HCT116 (cell line): ENCODE data around the gene LRRC4C. TPM values are rescaled to one million over a fixed set of nuclear protein-coding genes. Genes with fewer than 3 reads are reported as not detected.

ENCODE experiments used
- ATAC-seq: fragments of 200-7000 bp; cut with Tn5 transposase; 2 replicates; pipeline ENCODE4 v1.9.1; 2020; ENCODE audit warnings: mild to moderate bottlenecking, moderate library complexity
- BruUV-seq: library from RNA; stranded (reverse); fragments of 400-500 nt; replicated peaks from 2 replicates; lab custom pipeline; 2021; lab: Mats Ljungman, UMichigan
- CTCF ChIA-PET: fragments of 300-600 bp; sonication (Branson Sonifier 250); formaldehyde crosslinking; loops from one replicate; lab custom pipeline; 2021; ENCODE audit warnings: antibody characterized with exemption; lab: Charles Lee
- POLR2A ChIA-PET: fragments of 300-600, 350-600 bp; sonication (Branson Sonifier 250); formaldehyde crosslinking; loops from one replicate; lab custom pipeline; 2021; ENCODE audit warnings: antibody characterized with exemption; lab: Charles Lee
- RAD21 ChIA-PET, 2 experiments: fragments of 300-600 bp; sonication (Branson Sonifier 250); formaldehyde crosslinking; loops; one replicate each; lab custom pipeline; 2023; ENCODE audit warnings: low total read pairs in 2 of 2; ENCODE audit not compliant: uncharacterized antibody in 2 of 2, unreplicated experiment in 2 of 2, low non-redundant PET in 1 of 2; lab: Charles Lee
- DNase-seq: peaks from one replicate; pipeline ENCODE4 v3.0.0-alpha.2; 2010; ENCODE audit warnings: low read depth, low spot score
- H2AFZ ChIP-seq: fragments of 200-600 bp; shearing (Covaris generic), sonication (generic); 2 replicates; pipeline ENCODE4 v1.6.1; 2017; ENCODE audit warnings: low read depth, mixed run types, mixed read lengths, antibody characterized with exemption, low read length; ENCODE audit not compliant: poor library complexity, severe bottlenecking
- H3K27ac ChIP-seq: 2 replicates; pipeline ENCODE4 v1.5.1; 2012; ENCODE audit warnings: low read depth, low read length
- H3K27me3 ChIP-seq: fragments of 200-600 bp; sonication (generic); 2 replicates; pipeline ENCODE4 v1.6.1; 2016; ENCODE audit warnings: mixed run types, low read length, mixed read lengths; ENCODE audit not compliant: insufficient read depth
- H3K36me3 ChIP-seq, 2 experiments: fragments of 200-500 bp in 1 of 2; fragments of 200-600 bp in 1 of 2; sonication (Bioruptor generic) in 1 of 2; sonication (generic) in 1 of 2; 2 replicates each; pipeline versions ENCODE4 v1.5.1 to v1.6.1; 2014 to 2016; ENCODE audit warnings: low read length in 2 of 2, inconsistent platforms in 1 of 2, mixed read lengths in 1 of 2, mixed run types in 1 of 2; ENCODE audit not compliant: insufficient read depth in 2 of 2, control insufficient read depth in 1 of 2
- H3K4me1 ChIP-seq, 2 experiments: fragments of 200-600 bp in 1 of 2; sonication (generic) in 1 of 2; 2 replicates each; pipeline versions ENCODE4 v1.5.1 to v1.6.1; 2012 to 2017; ENCODE audit warnings: low read length in 2 of 2, inconsistent platforms in 1 of 2, mild to moderate bottlenecking in 1 of 2, mixed read lengths in 1 of 2, mixed run types in 1 of 2, moderate library complexity in 1 of 2; ENCODE audit not compliant: insufficient read depth in 2 of 2, control insufficient read depth in 1 of 2
- H3K4me2 ChIP-seq: fragments of 200-600 bp; sonication (generic); 2 replicates; pipeline ENCODE4 v1.6.1; 2017; ENCODE audit warnings: mixed run types, low read length, mixed read lengths
- H3K4me3 ChIP-seq, 2 experiments: fragments of 200-600 bp in 1 of 2; sonication (generic) in 1 of 2; replicated peaks in 1 of 2; 2 replicates each; pipeline ENCODE4 v1.5.1; 2011 to 2016; ENCODE audit warnings: low read length in 2 of 2, control low read depth in 1 of 2, low read depth in 1 of 2, mild to moderate bottlenecking in 1 of 2, mixed read lengths in 1 of 2, mixed run types in 1 of 2
- H3K79me2 ChIP-seq: fragments of 200-600 bp; sonication (generic); 2 replicates; pipeline ENCODE4 v1.6.1; 2017; ENCODE audit warnings: mild to moderate bottlenecking, mixed run types, low read length, moderate library complexity, mixed read lengths; ENCODE audit not compliant: insufficient read depth
- H3K9ac ChIP-seq: fragments of 200-600 bp; sonication (generic); 2 replicates; pipeline ENCODE4 v1.6.1; 2016; ENCODE audit warnings: low read length, mixed read lengths
- H3K9me2 ChIP-seq: fragments of 200-600 bp; sonication (generic), shearing (Covaris generic); 2 replicates; pipeline ENCODE4 v1.6.1; 2017; ENCODE audit warnings: mixed run types, mild to moderate bottlenecking, moderate library complexity; ENCODE audit not compliant: insufficient read depth
- H3K9me3 ChIP-seq, 2 experiments: fragments of 200-500 bp in 1 of 2; fragments of 200-600 bp in 1 of 2; sonication (Bioruptor generic) in 1 of 2; sonication (generic) in 1 of 2; 2 replicates each; pipeline ENCODE4 v1.6.1; 2014 to 2017; ENCODE audit warnings: low read length in 2 of 2, mixed read lengths in 2 of 2, inconsistent platforms in 1 of 2, low read depth in 1 of 2, mild to moderate bottlenecking in 1 of 2, mixed run types in 1 of 2, moderate library complexity in 1 of 2; ENCODE audit not compliant: control insufficient read depth in 1 of 2, insufficient read depth in 1 of 2
- H4K20me1 ChIP-seq: fragments of 200-600 bp; sonication (generic), shearing (Covaris generic); 2 replicates; pipeline ENCODE4 v1.6.1; 2017; ENCODE audit warnings: mixed run types, mild to moderate bottlenecking, moderate library complexity; ENCODE audit not compliant: insufficient read depth
- ATF3 ChIP-seq: IDR thresholded peaks from 2 replicates; pipeline ENCODE4 v1.6.1; 2012
- CBX3 ChIP-seq: IDR thresholded peaks from 2 replicates; pipeline ENCODE4 v1.6.1; 2012; ENCODE audit warnings: low read depth
- CEBPB ChIP-seq: IDR thresholded peaks from 2 replicates; pipeline ENCODE4 v1.6.1; 2012; ENCODE audit warnings: low read depth
- CTCF ChIP-seq, 3 experiments: fragments of 200-600 bp in 1 of 3; sonication (generic) in 1 of 3; IDR thresholded peaks in 2 of 3; conservative IDR thresholded peaks in 1 of 3; 2 replicates each; pipeline ENCODE4 v1.5.1; 2012 to 2017; ENCODE audit warnings: low read depth in 2 of 3, low read length in 2 of 3, antibody characterized with exemption in 1 of 3, borderline replicate concordance in 1 of 3, control low read depth in 1 of 3, mild to moderate bottlenecking in 1 of 3, mixed read lengths in 1 of 3, mixed run types in 1 of 3, moderate library complexity in 1 of 3; ENCODE audit not compliant: insufficient read depth in 1 of 3
- EGR1 ChIP-seq: IDR thresholded peaks from 2 replicates; pipeline ENCODE4 v1.6.1; 2012; ENCODE audit warnings: low read depth
- ELF1 ChIP-seq: IDR thresholded peaks from 2 replicates; pipeline ENCODE4 v1.6.1; 2012; ENCODE audit warnings: low read depth, borderline replicate concordance
- EZH2 ChIP-seq: fragments of 200-600 bp; sonication (generic); IDR thresholded peaks from 2 replicates; pipeline ENCODE4 v1.6.1; 2017; ENCODE audit warnings: antibody characterized with exemption, mixed run types
- EZH2phosphoT487 ChIP-seq: fragments of 200-600 bp; IDR thresholded peaks from 2 replicates; pipeline ENCODE4 v1.6.1; 2018; ENCODE audit warnings: antibody characterized with exemption, borderline replicate concordance
- FOSL1 ChIP-seq: IDR thresholded peaks from 2 replicates; pipeline ENCODE4 v1.6.1; 2012; ENCODE audit warnings: low read depth
- JUND ChIP-seq: IDR thresholded peaks from 2 replicates; pipeline ENCODE4 v1.6.1; 2012
- POLR2AphosphoS5 ChIP-seq: IDR thresholded peaks from 2 replicates; pipeline ENCODE4 v1.6.1; 2011; ENCODE audit warnings: mild to moderate bottlenecking, low read depth, low read length, moderate library complexity
- RAD21 ChIP-seq: IDR thresholded peaks from 2 replicates; pipeline ENCODE4 v1.6.1; 2012; ENCODE audit warnings: low read depth, mild to moderate bottlenecking
- REST ChIP-seq: IDR thresholded peaks from 2 replicates; pipeline ENCODE4 v1.6.1; 2012; ENCODE audit warnings: low read depth
- SP1 ChIP-seq: IDR thresholded peaks from 2 replicates; pipeline ENCODE4 v1.6.1; 2012; ENCODE audit warnings: low read depth
- SRF ChIP-seq: IDR thresholded peaks from 2 replicates; pipeline ENCODE4 v1.6.1; 2012; ENCODE audit warnings: low read depth
- TCF7L2 ChIP-seq: IDR thresholded peaks from 2 replicates; pipeline ENCODE4 v1.7.0; 2011; ENCODE audit warnings: borderline replicate concordance, inconsistent platforms; ENCODE audit not compliant: insufficient read depth, insufficient read length; ENCODE audit errors: extremely low read depth
- YY1 ChIP-seq: IDR thresholded peaks from 2 replicates; pipeline ENCODE4 v1.6.1; 2011; ENCODE audit warnings: low read length, low read depth, moderate library complexity, mild to moderate bottlenecking; ENCODE audit not compliant: insufficient replicate concordance; ENCODE audit errors: extremely low read depth
- ZBTB33 ChIP-seq: IDR thresholded peaks from 2 replicates; pipeline ENCODE4 v1.6.1; 2011; ENCODE audit warnings: mild to moderate bottlenecking, low read length, moderate library complexity; ENCODE audit not compliant: insufficient replicate concordance; ENCODE audit errors: extremely low read depth
- ZNF274 ChIP-seq: fragments of 200-500 bp; sonication (Bioruptor generic); IDR thresholded peaks from 2 replicates; pipeline ENCODE4 v1.6.1; 2014; ENCODE audit warnings: mild to moderate bottlenecking, low read depth, low read length, inconsistent platforms
- intact Hi-C: fragments of 100-400 bp; cut with micrococcal nuclease; formaldehyde crosslinking; loops from 2 replicates; pipeline ENCODE4 v1.10.0; 2022
- total RNA-seq: library from RNA; stranded (reverse); gene quantifications from one replicate; pipeline ENCODE4 v1.2.1, GENCODE V29; 2021; ENCODE audit not compliant: unreplicated experiment

The LRRC4C gene
- total RNA-seq, 1 experiment from 2014 or later, result not detected

- no peaks in the 10 kb centered on the region for H3K27me3 ChIP-seq
- ATAC-seq (no peak), DNase-seq (no peak)
- H3K4me2 ChIP-seq, result no peak overlapping the region
- no peaks in the 10 kb centered on the region for H3K4me1 ChIP-seq
- ChIA-PET RAD21 (no interaction called here), CTCF (no interaction called here), POLR2A (no interaction called here)
- H3K4me3 ChIP-seq, result no peak overlapping the region
- H3K79me2 ChIP-seq, result no peaks in the 10 kb centered on the region
- H3K36me3 ChIP-seq, result no peaks in the 10 kb centered on the region
- intact Hi-C loops, result no loop called here
- no peaks in the 10 kb centered on the region for H4K20me1 ChIP-seq
- TF ChIP-seq REST, result no peak
- no peak for TF ChIP-seq FOSL1
- TF ChIP-seq EGR1, result no peak
- no peak for TF ChIP-seq JUND
- no peak for TF ChIP-seq SP1
- TF ChIP-seq TCF7L2, result no peak
- TF ChIP-seq CEBPB, result no peak
- TF ChIP-seq RAD21, result no peak
- TF ChIP-seq ATF3, result no peak
- TF ChIP-seq EZH2, result no peak
- no peak for TF ChIP-seq POLR2AphosphoS5
- TF ChIP-seq YY1, result no peak
- TF ChIP-seq CBX3, result no peak
- no peak for TF ChIP-seq CTCF (IDR thresholded peaks at IDR 0.05 in 2 of 3, conservative IDR thresholded peaks at IDR 0.05 in 1 of 3; ENCODE audit: borderline replicate concordance in 1 of 3, insufficient read depth in 1 of 3, low read depth in 2 of 3, low read length in 2 of 3)
- no peak for TF ChIP-seq SRF
- no peak for TF ChIP-seq ELF1
- no peak for TF ChIP-seq EZH2phosphoT487
- no peak for TF ChIP-seq ZBTB33
- no peak for TF ChIP-seq ZNF274
- no peaks in the 10 kb centered on the region for H3K9me2 ChIP-seq
- no peak overlapping the region for H3K9ac ChIP-seq
- no peak overlapping the region for H2AFZ ChIP-seq
- no peak overlapping the region for H3K27ac ChIP-seq
- peaks cover 3 to 17% of the 10 kb centered on the region in 2 experiments; a peak in 2 of 4 replicates for H3K9me3 ChIP-seq
- BruUV-seq, result no TSS peak
Measured at GRCh38 chr11:40370821-40371616, 1088.4 kb downstream of the LRRC4C start.
